Cerebellar cortex (tissue), 1 donor: ENCODE data around the gene MAP3K6.
A peak's percentile ranks its signal among the peaks of the same experiment; 100 is the strongest.
"Not testable (repeated sequence)": the region's sequence is repeated elsewhere in the genome, so short reads cannot be mapped to it uniquely, and the experiment has no call there.

ENCODE experiments used
- DNase-seq: peaks from one replicate; pipeline ENCODE4 v3.0.0-alpha.2; 2015; ENCODE audit warnings: low spot score

Gene MAP3K6, protein sequence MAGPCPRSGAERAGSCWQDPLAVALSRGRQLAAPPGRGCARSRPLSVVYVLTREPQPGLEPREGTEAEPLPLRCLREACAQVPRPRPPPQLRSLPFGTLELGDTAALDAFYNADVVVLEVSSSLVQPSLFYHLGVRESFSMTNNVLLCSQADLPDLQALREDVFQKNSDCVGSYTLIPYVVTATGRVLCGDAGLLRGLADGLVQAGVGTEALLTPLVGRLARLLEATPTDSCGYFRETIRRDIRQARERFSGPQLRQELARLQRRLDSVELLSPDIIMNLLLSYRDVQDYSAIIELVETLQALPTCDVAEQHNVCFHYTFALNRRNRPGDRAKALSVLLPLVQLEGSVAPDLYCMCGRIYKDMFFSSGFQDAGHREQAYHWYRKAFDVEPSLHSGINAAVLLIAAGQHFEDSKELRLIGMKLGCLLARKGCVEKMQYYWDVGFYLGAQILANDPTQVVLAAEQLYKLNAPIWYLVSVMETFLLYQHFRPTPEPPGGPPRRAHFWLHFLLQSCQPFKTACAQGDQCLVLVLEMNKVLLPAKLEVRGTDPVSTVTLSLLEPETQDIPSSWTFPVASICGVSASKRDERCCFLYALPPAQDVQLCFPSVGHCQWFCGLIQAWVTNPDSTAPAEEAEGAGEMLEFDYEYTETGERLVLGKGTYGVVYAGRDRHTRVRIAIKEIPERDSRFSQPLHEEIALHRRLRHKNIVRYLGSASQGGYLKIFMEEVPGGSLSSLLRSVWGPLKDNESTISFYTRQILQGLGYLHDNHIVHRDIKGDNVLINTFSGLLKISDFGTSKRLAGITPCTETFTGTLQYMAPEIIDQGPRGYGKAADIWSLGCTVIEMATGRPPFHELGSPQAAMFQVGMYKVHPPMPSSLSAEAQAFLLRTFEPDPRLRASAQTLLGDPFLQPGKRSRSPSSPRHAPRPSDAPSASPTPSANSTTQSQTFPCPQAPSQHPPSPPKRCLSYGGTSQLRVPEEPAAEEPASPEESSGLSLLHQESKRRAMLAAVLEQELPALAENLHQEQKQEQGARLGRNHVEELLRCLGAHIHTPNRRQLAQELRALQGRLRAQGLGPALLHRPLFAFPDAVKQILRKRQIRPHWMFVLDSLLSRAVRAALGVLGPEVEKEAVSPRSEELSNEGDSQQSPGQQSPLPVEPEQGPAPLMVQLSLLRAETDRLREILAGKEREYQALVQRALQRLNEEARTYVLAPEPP (N-terminal part only)

DNA sequence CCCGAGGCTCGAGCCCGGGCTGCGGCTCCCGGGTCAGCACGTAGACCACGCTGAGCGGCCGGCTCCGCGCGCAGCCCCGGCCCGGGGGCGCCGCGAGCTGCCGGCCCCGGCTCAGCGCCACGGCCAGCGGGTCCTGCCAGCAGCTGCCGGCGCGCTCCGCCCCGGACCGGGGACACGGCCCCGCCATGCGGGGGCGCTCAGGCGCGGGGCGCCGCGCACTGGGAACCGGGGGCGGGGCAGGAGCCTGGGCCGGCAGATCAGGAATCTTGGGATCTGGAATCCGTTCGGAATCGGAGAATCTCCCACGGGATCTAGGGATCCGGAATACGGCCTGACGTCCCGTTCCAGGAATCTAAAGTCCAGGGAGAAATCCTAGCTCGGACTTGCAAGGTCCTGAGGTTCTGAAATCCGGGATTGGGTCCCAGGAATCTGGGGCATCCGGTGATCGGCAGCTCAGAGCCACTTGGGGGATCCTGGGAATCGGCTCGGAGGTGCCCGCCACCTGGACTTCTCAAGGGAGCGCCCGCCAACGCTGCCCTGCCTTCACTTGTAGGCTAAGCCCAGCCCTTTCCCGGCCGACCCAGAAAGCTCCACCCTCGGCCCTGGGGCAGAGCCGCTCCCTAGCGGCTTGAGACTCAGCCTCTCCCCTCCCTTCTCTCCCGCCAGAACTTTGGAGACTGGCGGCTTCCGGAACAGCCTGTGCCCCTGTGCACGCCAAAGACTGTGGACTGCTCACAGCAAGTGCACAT lies at the start of gene MAP3K6:
Gene MAP3K6 (minus strand): TSS at position 551 of the 749 bp plus-strand sequence. CDS start 364 bp downstream, at position 187.
- peak; percentile 90 for DNase-seq

DNA sequence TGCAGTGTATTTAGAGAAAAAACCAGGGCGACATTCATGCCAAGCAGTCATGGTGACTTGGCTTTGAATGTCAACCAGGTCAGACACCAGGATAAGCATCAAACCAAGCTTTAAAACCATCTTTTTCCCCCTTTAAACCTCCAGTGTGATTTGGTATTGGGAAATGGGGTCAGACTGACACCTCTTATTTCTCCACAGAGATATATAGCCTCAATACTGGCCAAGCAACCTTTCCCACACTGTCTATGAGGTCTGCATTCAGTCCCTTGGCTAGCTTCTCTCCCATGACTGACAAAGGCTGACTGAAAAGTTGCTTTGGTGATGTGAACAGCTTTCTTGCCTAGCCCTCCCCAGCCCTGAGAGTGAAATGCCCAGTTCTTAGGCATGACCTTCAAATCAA lies 47.3 kb upstream of the MAP3K6 start:
- DNase-seq = no peak

DNA sequence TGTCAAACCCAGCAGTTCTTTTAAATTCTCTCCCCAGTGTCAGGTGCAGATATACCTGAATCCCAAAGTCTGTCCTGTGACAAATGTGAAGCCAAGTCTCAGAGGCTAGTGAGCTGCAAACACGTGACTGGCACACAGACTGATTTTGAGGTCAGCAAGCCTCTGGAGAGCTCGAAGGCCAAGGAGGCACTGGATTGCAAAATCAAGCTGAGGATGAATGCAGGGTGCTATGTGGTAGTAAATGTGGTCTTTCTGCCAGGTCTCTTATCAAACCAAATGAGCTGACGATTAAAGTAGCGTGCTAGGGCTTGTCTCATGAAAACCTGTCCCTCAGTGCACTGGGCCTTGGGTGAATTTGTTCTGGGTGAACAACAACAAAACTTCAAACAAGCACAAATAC lies 46.2 kb upstream of the MAP3K6 start:
- DNase-seq = no peak

DNA sequence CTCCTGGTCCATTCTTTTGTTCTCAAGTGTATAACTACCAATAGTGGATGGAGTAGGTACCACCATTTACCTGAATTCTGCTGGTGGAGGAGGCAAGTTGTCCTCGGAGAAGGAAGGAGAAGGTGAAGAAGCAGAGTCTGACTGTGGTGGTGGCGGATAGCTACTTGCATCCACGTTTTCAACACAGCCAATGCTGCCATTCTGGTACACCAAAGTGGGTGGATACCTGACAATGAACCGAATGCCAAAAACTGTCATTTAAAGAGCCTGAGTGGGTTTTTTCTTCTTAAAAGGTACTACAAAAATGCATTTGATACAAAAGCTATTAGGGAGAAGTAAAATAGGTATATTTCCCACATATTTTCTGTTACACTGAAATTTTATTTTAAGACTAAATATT lies 45.7 kb upstream of the MAP3K6 start:
- no peak for DNase-seq

DNA sequence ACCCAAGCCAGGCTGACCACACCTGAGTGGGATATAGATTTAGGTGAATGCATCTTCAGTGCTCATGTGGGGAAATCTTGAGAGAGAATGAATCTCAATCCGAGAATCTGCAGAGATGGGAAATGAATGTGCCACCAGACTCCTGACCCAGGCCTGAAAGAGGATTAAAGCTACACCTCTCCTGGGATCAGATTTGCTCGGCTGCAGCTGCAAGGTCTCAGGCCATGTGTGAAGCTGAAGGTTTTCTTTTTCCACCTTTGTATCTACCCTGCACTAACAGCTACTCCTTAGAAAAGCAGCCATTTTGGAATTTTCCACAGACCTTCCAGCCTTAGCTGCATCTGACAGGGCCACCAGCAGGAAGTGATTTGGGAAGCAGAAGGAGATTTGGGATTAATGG lies 43.9 kb upstream of the MAP3K6 start:
- no peak for DNase-seq

DNA sequence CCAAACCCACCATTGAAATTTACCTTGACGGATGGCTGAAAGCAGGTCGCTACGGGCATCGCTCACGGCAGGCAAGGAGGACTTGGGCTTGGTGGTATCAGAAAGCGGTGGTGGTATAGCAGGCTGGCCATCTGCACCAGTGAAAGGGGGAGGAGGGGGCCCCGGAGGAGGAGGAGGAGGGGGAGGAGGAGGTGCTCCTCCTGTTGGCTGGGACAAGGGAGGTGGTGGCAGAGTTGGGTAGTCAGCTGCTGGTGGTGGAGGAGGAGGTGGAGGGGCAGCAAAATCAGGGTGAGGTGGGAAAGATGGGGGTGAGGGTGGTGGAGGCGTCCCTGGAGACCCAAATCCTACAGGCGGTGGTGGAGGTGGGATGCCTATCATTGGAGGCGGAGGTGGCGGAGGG lies 42.9 kb upstream of the MAP3K6 start:
- no peak for DNase-seq

DNA sequence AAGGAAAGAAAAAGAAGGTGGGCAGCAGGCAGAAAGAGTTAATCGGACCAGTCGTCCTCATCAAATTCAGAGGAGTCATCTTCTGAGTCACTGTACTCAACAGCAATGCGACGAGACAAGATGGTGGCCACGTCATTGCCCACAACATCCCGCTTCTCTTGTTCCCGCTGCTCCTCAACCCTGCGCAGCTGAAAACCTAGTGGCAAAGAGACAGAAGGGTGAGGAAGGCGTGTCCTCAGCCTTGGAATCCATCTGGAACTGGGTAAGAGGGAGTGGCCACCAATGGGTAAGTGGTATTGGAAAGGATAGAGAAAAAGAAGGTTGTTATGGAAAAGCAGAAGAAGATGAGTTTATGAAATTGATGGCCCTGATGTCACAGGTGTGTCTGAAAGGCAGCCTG lies 41.4 kb upstream of the MAP3K6 start:
- no peak for DNase-seq

DNA sequence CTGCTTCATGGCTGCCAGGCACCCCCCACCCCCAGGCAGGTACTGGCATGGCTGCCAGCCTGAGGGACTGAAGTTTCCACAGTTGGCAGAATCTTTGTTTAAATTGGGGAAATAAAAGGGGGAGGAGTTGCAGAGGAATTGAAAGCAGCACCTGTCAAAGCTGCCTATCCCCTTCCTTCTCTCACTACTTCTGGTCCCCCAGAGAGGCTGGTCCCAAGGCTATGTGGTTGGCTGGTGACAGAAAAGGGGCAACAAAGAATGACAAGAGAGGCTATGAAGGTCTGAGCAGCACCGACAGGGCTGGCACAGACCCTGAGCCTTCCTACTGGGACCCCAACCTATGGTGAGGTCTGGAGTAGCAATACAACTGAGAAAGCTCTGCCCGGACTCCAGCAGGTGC lies 40.0 kb upstream of the MAP3K6 start:
- DNase-seq = not testable (repeated sequence)

DNA sequence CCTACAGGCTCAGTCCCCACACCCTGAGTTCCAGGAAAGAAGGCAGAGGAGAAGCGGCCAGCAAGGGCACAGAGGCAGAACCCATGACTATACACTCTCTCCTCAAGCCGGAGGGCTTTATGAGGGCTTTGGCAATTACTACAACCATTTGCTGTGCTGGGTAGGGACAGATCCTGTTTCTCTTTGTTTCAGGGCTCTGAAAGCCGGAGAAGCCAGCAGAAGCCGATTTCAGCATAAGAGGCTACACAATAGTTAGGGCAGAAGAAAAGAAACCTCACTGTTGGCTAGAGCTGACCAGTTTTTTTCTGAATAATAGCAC lies 39.6 kb upstream of the MAP3K6 start:
- no peak for DNase-seq

DNA sequence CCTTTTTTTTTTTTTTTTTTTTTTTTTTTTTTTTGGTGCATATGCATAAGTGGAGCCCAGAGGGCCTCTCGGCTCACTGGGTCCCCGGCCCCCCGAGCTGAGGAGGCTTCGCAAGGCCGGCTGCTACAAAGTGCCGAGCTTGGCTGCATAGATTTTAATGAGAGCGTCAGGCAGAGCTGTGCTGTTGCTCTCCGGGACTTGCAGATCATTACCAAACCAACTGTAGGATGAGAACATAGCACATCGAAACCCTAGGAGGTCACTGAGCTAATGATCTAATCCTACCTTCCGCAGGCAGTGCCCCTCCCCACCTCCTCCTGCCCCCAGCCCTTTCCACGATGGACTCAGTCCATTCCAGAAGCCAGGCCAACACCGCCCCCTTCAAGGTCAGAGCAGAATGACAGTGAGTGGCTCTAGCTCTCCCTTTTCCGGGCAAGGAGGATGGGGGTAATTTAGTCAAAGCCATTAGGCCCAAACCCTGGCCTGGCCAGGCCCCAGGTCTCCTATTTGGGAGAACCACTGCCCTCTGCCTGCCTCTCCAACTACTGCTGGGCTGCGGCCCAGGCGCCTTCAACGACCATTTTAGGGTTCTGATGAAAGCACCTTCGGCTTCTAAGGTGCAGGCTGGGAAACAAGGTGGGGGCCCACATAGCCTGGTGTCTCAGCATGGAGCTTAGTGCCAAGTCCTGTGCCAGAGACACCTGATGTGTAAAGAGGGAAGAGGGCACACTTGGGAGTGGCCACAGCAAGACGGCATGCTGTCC lies 39.0 kb upstream of the MAP3K6 start:
- DNase-seq = not testable (repeated sequence)

DNA sequence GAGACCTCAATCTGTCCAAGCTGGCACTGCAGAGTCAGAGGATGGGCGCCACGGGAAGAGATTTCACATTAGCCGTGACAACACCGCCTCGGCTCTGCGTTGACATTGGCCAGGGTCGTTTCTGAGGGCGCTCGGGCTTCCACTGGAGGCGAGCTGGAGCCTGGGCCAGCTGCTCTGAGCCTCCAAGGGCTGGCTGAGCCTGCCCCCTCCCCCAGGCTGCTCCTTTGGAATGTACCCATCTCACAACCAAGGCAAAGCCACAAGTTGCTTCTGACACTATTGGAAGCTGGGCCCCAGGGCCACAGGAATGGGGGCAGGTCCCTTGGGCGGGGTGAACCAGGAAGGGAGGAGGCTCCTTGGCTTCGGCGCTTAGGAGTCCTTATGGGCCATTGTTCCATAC lies 38.3 kb upstream of the MAP3K6 start:
- no peak for DNase-seq

DNA sequence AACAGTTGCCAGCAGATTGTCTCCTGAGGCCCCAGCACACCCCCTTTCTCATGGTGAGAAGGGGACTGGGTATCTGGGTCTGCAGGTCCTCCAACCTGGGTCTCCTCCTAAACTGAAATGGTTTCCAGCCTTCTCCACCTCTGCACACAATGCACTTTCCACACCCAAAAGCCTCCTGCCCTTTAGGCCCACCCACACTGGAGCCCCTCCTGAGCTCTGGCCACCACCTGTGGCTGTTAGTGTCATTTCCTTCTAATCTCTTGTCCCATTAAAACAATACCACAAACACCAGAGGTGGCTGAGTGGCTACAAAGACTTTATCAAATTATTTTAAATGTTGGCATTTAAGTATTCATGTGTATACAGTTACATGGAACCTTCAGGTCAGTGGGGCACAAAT lies 37.2 kb upstream of the MAP3K6 start:
- no peak for DNase-seq

DNA sequence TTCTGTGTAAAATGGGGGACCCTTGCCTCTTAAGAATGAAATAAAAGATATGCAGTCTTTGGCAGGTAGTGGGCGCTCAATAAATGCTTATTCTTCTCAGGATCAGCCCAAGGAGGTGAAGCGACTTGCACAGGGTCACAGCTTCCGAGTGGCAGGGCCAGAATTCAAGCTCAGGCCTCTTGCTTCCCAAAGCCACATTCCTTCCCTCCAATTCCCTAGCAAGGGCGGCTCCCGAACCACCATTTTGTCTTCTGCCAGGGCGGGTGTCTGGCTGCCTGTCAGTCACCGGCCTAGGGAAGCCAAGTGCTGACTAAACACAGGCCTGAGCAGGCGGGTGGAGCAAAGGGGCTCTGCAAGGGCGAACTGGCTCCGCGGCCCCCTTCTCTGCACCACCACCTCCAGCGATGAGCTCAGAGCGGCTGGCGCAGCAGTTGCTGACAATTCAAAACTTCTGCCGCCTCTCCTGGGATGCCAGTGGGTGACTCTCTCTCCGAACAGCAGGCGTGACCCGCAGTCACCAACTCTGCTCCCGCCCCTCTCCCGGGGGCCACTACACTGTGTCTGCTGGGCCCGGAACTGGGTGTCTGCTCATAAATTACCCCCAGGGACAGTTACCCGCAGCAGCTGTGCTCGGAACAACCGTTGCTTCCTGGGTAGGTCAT lies 36.4 kb upstream of the MAP3K6 start:
- DNase-seq = peak; percentile 33

DNA sequence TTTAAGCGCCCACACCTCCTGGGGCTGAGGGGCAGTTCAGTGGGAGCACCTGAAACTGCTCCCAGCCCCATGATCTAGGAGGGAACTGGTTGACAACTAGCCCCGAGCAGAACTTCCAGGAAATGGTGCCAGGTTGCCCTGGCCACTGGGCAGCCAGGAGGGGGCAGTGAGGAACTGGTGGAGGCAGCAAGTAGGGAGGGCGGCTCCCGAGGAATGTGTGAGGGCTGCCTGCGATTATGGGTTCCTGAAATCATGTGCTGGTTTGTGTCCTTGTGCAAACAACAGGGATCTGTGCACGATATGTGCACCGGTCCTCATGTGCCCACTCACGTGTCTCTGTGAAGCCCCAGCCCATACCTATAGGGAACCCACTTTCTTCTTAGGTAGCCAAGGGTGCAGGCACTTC lies 35.6 kb upstream of the MAP3K6 start:
- DNase-seq = peak; percentile 52

DNA sequence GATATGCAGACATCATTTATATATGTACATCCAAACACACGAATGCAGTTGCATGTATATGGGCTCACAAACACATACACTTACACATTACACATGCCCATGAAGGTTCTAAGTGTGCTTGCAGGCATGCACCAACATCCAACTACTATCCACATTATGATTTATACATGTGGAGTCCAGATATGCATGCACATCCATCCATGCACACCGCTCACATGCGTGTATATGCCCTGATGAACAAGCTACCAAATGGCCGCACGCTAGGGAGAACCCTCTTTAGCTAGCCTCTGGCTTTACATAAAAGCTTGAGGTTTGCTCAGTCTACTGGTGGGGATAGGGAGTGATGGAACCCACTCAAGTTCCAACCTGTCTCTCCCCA lies 34.2 kb upstream of the MAP3K6 start:
- no peak for DNase-seq

DNA sequence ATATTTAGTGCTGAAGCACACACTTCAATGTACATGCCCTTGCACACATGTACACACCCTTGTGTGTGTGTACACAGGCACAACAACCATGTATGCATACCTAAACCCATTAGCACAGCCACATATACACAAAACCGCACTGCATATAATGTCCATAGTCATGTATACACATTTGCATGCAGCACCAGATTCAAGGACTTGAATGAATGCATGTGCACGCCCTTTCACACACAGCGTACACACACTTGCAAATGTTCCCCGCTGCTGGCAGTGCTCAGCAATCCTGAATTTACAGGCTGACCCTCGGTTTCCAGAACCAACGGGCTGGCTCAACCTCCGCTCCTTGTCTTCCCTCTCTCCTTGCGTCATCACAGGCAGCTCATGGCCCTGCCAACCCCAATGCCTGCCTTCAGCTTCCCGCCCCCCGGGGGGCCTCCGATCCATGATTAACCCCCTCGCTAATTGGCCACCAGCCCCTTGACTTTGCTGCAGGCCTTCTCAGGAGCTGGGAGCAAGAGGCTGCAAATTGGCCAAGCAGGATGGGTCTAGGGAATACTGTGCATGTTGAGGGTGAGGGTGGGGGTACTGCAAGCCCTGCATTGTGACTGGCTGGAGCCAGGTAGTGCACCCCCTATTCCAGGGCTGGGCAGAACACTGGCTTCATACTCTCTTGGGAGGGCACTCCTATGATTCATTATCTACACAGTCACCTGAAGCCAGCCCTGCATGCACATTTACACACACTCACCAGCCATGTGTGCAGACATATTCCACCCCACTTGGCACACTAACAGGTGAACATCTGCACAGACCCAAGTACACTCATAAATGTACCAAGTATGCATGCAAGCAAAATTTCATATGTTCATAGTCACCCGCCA lies 33.6 kb upstream of the MAP3K6 start:
- no peak for DNase-seq

DNA sequence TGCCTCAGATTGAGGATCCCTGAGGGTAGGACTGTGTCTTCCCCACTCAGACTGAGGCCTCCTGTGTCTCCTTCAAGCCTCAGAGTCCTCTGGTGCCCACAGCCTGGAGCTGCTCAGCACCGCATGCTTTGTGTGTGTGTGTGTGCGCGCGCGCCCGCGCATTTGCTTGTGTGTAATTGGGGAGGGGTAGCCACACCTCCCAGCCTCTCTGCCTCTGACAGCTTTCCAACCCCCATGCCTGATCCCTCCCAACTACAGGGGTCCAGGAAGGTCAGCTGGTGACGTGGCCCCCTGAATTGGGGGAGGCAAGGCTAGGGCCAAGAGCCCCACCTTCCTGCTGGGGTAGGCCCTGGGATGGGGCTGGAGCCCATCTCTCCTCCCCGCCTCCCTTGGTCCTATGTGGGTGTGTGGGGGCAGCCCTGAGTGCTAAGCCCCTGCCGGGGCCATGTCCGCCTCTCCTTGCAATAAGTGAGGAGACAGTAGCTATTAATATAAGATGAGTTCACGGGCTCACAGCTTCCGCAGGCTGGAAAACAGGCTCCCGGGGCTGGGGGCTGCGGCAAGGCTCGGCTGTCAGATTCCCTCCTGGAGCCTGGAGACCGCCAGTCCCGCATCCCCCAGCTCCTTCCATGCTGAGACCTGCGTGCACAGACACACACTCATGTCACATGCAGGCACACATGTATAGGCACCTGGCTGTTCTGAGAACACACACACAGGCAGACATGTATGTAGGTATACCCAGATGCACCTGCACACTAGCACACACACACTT lies 32.7 kb upstream of the MAP3K6 start:
- no peak for DNase-seq

DNA sequence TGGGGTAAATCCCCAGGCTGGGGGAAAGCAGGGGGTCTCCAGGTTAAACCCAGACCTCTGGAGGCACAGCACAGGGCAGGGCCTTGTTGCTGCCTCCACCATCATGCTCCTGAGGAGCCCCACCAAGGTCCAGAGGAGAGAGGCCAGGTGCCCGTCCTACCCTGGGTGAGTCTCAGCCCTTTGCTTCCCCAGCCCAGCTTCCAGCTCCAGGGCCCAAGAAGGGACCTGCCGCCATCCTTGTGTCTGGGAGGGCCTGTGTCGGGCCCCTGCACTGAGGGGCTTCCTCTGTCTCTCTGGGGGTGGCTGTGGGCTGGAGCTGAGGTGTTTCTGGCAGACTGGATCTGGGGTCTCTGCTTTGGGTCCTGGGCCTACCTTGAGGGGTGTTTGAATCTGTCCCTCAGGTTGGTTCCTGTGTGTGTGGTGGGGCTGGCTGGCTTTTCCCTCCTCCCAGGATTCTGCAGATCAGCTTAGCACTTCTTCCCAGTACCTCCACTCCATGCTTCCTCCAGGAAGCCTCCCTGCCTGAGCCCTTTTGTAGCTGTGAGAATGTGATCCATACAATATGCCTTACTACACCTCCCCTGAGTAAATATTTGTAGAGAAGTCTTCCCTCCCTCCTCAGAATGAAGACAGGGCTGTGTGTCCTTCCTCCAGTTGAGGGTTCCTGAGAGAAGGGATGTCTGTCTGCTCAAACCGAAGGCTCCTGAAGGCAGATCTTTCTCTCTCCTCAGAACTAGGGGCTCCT lies 31.8 kb upstream of the MAP3K6 start:
- no peak for DNase-seq
